CD8-positive, alpha-beta memory T cell (primary cell): ENCODE measurements around the gene HTR3D. TPM values are rescaled to one million over a fixed set of nuclear protein-coding genes. Genes with fewer than 3 reads are reported as not detected.
"Not testable (repeated sequence)": the region's sequence is repeated elsewhere in the genome, so short reads cannot be mapped to it uniquely, and the experiment has no call there.

Source experiments
- CTCF ChIA-PET: fragments of 350-600 bp; sonication (Branson Sonifier 250); formaldehyde crosslinking; loops from one replicate; lab custom pipeline; 2021; ENCODE audit warnings: antibody characterized with exemption; lab: Charles Lee
- POLR2A ChIA-PET: fragments of 350-600 bp; sonication (Branson Sonifier 250); formaldehyde crosslinking; loops from one replicate; lab custom pipeline; 2021; ENCODE audit warnings: antibody characterized with exemption; lab: Charles Lee
- DNase-seq, 5 donors: peaks; one replicate each; pipeline versions ENCODE4 v3.0.0 to v3.0.0-alpha.2; 2020 to 2022; ENCODE audit warnings: mixed read lengths in 1 of 5
- H3K27ac ChIP-seq: one replicate; pipeline ENCODE4 v1.7.0; 2013; ENCODE audit warnings: low read depth, mild to moderate bottlenecking, low read length, moderate library complexity
- H3K27me3 ChIP-seq: 2 replicates; pipeline ENCODE4 v1.7.0; 2013; ENCODE audit warnings: low read length, mild to moderate bottlenecking; ENCODE audit not compliant: insufficient read depth, poor library complexity, severe bottlenecking
- H3K36me3 ChIP-seq: 2 replicates; pipeline ENCODE4 v1.7.0; 2013; ENCODE audit warnings: mild to moderate bottlenecking, low read length, moderate library complexity; ENCODE audit not compliant: insufficient read depth
- H3K4me1 ChIP-seq: 2 replicates; pipeline ENCODE4 v1.7.0; 2013; ENCODE audit warnings: mild to moderate bottlenecking, low read length, moderate library complexity; ENCODE audit not compliant: insufficient read depth
- H3K4me3 ChIP-seq: 2 replicates; pipeline ENCODE4 v1.7.0; 2013; ENCODE audit warnings: mild to moderate bottlenecking, low read length
- H3K9me3 ChIP-seq: 2 replicates; pipeline ENCODE4 v1.7.0; 2013; ENCODE audit warnings: mild to moderate bottlenecking, low read length
- H3K27ac Mint-ChIP-seq, 8 donors: one replicate each; pipeline ENCODE4 v1.8.0; 2020 to 2021; ENCODE audit warnings: mixed read lengths in 8 of 8, mild to moderate bottlenecking in 6 of 8, inconsistent platforms in 3 of 8, moderate library complexity in 3 of 8
- H3K27me3 Mint-ChIP-seq, 2 donors: one replicate each; pipeline ENCODE4 v1.8.0; 2020 to 2021; ENCODE audit warnings: mixed read lengths in 2 of 2, mild to moderate bottlenecking in 1 of 2, moderate library complexity in 1 of 2
- H3K36me3 Mint-ChIP-seq, 3 donors: one replicate each; pipeline ENCODE4 v1.8.0; 2020 to 2021; ENCODE audit warnings: mixed read lengths in 3 of 3, inconsistent platforms in 1 of 3, mild to moderate bottlenecking in 1 of 3
- H3K4me1 Mint-ChIP-seq, 3 donors: one replicate each; pipeline ENCODE4 v1.8.0; 2020 to 2021; ENCODE audit warnings: mixed read lengths in 3 of 3, inconsistent platforms in 1 of 3, mild to moderate bottlenecking in 1 of 3
- H3K4me3 Mint-ChIP-seq, 7 donors: one replicate each; pipeline ENCODE4 v1.8.0; 2020 to 2021; ENCODE audit warnings: mixed read lengths in 7 of 7, mild to moderate bottlenecking in 6 of 7, moderate library complexity in 4 of 7, inconsistent platforms in 2 of 7
- H3K9me3 Mint-ChIP-seq, 5 donors: one replicate each; pipeline ENCODE4 v1.8.0; 2020 to 2022; ENCODE audit warnings: mixed read lengths in 5 of 5, mild to moderate bottlenecking in 3 of 5, moderate library complexity in 2 of 5, inconsistent platforms in 1 of 5
- polyA plus RNA-seq: library from polyadenylated mRNA; unstranded; fragments of 300-500 nt; fragmentation: Illumina TruSeq; gene quantifications from one replicate; pipeline ENCODE4 v1.2.3, GENCODE V29; 2021
- total RNA-seq, 2 experiments: library from RNA; stranded (reverse); gene quantifications; one replicate each; pipeline ENCODE4 v1.2.3, GENCODE V29; 2021

The HTR3D gene
- total and polyA plus RNA-seq, 3 experiments from 2014 or later = not detected

GRCh38 chr3:184058029-184058428 lies 26.5 kb downstream of the HTR3D start:
- no peak for DNase-seq

GRCh38 chr3:184059424-184059823 lies 27.9 kb downstream of the HTR3D start:
- H3K4me3 ChIP-seq = no peak overlapping the region
- H3K4me1 ChIP-seq = no peaks in the 10 kb centered on the region
- H3K9me3 Mint-ChIP-seq = no peaks in the 10 kb centered on the region
- H3K27me3 ChIP-seq = no peaks in the 10 kb centered on the region
- H3K36me3 ChIP-seq = no peaks in the 10 kb centered on the region
- H3K4me3 Mint-ChIP-seq = no peak overlapping the region
- H3K4me1 Mint-ChIP-seq = no peaks in the 10 kb centered on the region
- no peak overlapping the region for H3K27ac ChIP-seq
- no peak overlapping the region for H3K27ac Mint-ChIP-seq
- no peaks in the 10 kb centered on the region for H3K9me3 ChIP-seq
- no peaks in the 10 kb centered on the region for H3K36me3 Mint-ChIP-seq
- H3K27me3 Mint-ChIP-seq = peaks cover 2 to 7% of the 10 kb centered on the region in 2 donors
- ChIA-PET CTCF (no interaction called here), POLR2A (no interaction called here)
- DNase-seq = no peak

More at GRCh38 chr3:184058029-184058428, 26.5 kb downstream of the HTR3D start:
- Histone ChIP-seq H3K4me1 (no peaks in the 10 kb centered on the region), H3K4me3 (no peak overlapping the region), H3K27me3 (no peaks in the 10 kb centered on the region), H3K36me3 (no peaks in the 10 kb centered on the region), H3K27ac (no peak overlapping the region), H3K9me3 (no peaks in the 10 kb centered on the region)
- peaks cover 2 to 17% of the 10 kb centered on the region in 2 donors for H3K27me3 Mint-ChIP-seq
- no peaks in the 10 kb centered on the region for H3K9me3 Mint-ChIP-seq
- H3K27ac Mint-ChIP-seq = no peak overlapping the region
- no peaks in the 10 kb centered on the region for H3K4me1 Mint-ChIP-seq
- H3K4me3 Mint-ChIP-seq = no peak overlapping the region
- ChIA-PET CTCF (interaction anchor here (0.9 kb wide), 1 partner anchor 9 kb away, joined by 3 read pairs; no protein-coding TSS in a partner anchor), POLR2A (no interaction called here)
- H3K36me3 Mint-ChIP-seq = no peaks in the 10 kb centered on the region

- Mint-ChIP-seq H3K27ac (no peak overlapping the region), H3K9me3 (no peaks in the 10 kb centered on the region), H3K4me3 (no peak overlapping the region), H3K36me3 (no peaks in the 10 kb centered on the region), H3K4me1 (no peaks in the 10 kb centered on the region), H3K27me3 (peaks cover 2 to 3% of the 10 kb centered on the region in 2 donors)
- no peak overlapping the region for H3K27ac ChIP-seq
- no peaks in the 10 kb centered on the region for H3K27me3 ChIP-seq
- DNase-seq = no peak
- H3K4me3 ChIP-seq = no peak overlapping the region
- ChIA-PET CTCF (no interaction called here), POLR2A (no interaction called here)
- H3K36me3 ChIP-seq = no peaks in the 10 kb centered on the region
- H3K4me1 ChIP-seq = no peaks in the 10 kb centered on the region
- H3K9me3 ChIP-seq = no peaks in the 10 kb centered on the region
These were observed 31.1 kb downstream of the HTR3D start for GRCh38 chr3:184062637-184063036.

GRCh38 chr3:184066211-184066610 lies 34.7 kb downstream of the HTR3D start:
- Histone ChIP-seq H3K9me3 (no peaks in the 10 kb centered on the region), H3K36me3 (no peaks in the 10 kb centered on the region), H3K27ac (no peak overlapping the region), H3K4me3 (no peak overlapping the region), H3K4me1 (no peaks in the 10 kb centered on the region), H3K27me3 (no peaks in the 10 kb centered on the region)
- no peak for DNase-seq
- Mint-ChIP-seq H3K27me3 (peaks cover 7 to 19% of the 10 kb centered on the region in 2 donors), H3K9me3 (peaks cover 0 to 5% (median 2%) of the 10 kb centered on the region in 5 donors), H3K36me3 (peaks cover 0 to 2% (median 0%) of the 10 kb centered on the region in 3 donors), H3K27ac (no peak overlapping the region), H3K4me1 (no peaks in the 10 kb centered on the region), H3K4me3 (no peak overlapping the region)
- POLR2A ChIA-PET = no interaction called here
- CTCF ChIA-PET = no interaction called here

GRCh38 chr3:184067573-184068055 lies 36.1 kb downstream of the HTR3D start:
- Mint-ChIP-seq H3K27ac (no peak overlapping the region), H3K4me3 (no peak overlapping the region), H3K9me3 (peaks cover 0 to 5% (median 2%) of the 10 kb centered on the region in 5 donors), H3K27me3 (peaks cover 9 to 19% of the 10 kb centered on the region in 2 donors), H3K4me1 (no peaks in the 10 kb centered on the region), H3K36me3 (peaks cover 0 to 2% (median 0%) of the 10 kb centered on the region in 3 donors)
- Histone ChIP-seq H3K27ac (no peak overlapping the region), H3K4me1 (no peaks in the 10 kb centered on the region), H3K4me3 (no peak overlapping the region), H3K27me3 (no peaks in the 10 kb centered on the region), H3K9me3 (no peaks in the 10 kb centered on the region), H3K36me3 (no peaks in the 10 kb centered on the region)
- DNase-seq = no peak
- CTCF ChIA-PET = interaction anchor here (1.1 kb wide), 1 partner anchor 9 kb away, joined by 3 read pairs; no protein-coding TSS in a partner anchor
- POLR2A ChIA-PET = no interaction called here

GRCh38 chr3:184068344-184068743 lies 36.8 kb downstream of the HTR3D start:
- no peaks in the 10 kb centered on the region for H3K4me1 ChIP-seq
- ChIA-PET POLR2A (no interaction called here), CTCF (no interaction called here)
- Mint-ChIP-seq H3K27ac (no peak overlapping the region), H3K36me3 (peaks cover 0 to 2% (median 0%) of the 10 kb centered on the region in 3 donors), H3K4me1 (no peaks in the 10 kb centered on the region), H3K9me3 (peaks cover 0 to 5% (median 2%) of the 10 kb centered on the region in 5 donors), H3K27me3 (peaks cover 9 to 19% of the 10 kb centered on the region in 2 donors), H3K4me3 (no peak overlapping the region)
- no peak overlapping the region for H3K27ac ChIP-seq
- DNase-seq = no peak
- H3K9me3 ChIP-seq = no peaks in the 10 kb centered on the region
- no peaks in the 10 kb centered on the region for H3K27me3 ChIP-seq
- H3K36me3 ChIP-seq = no peaks in the 10 kb centered on the region
- H3K4me3 ChIP-seq = no peak overlapping the region

GRCh38 chr3:184071142-184071541 lies 39.6 kb downstream of the HTR3D start:
- DNase-seq, POLR2A ChIA-PET, H3K36me3 ChIP-seq, H3K4me1 ChIP-seq, CTCF ChIA-PET, H3K36me3 Mint-ChIP-seq, H3K4me3 ChIP-seq, H3K27ac Mint-ChIP-seq, H3K4me3 Mint-ChIP-seq, H3K9me3 Mint-ChIP-seq, H3K27me3 ChIP-seq, H3K27ac ChIP-seq, H3K4me1 Mint-ChIP-seq, H3K9me3 ChIP-seq: not testable (repeated sequence)
- H3K27me3 Mint-ChIP-seq = peaks cover 12 to 23% of the 10 kb centered on the region in 2 donors

- DNase-seq = no peak
- peaks cover 0 to 2% (median 0%) of the 10 kb centered on the region in 3 donors for H3K36me3 Mint-ChIP-seq
- no peak overlapping the region for H3K4me3 ChIP-seq
- H3K9me3 ChIP-seq = no peaks in the 10 kb centered on the region
- H3K36me3 ChIP-seq = no peaks in the 10 kb centered on the region
- no peak overlapping the region for H3K27ac Mint-ChIP-seq
- H3K4me1 ChIP-seq = no peaks in the 10 kb centered on the region
- no peaks in the 10 kb centered on the region for H3K27me3 ChIP-seq
- no peak overlapping the region for H3K4me3 Mint-ChIP-seq
- no peaks in the 10 kb centered on the region for H3K4me1 Mint-ChIP-seq
- H3K27ac ChIP-seq = no peak overlapping the region
- peaks cover 16 to 17% of the 10 kb centered on the region in 2 donors for H3K27me3 Mint-ChIP-seq
- POLR2A ChIA-PET = no interaction called here
- CTCF ChIA-PET = no interaction called here
- H3K9me3 Mint-ChIP-seq = peaks cover 0 to 5% (median 2%) of the 10 kb centered on the region in 5 donors
These were observed 42.1 kb downstream of the HTR3D start for GRCh38 chr3:184073621-184074020.
